Neural progenitor cell (in vitro differentiated cells): ENCODE data around the gene SCN2B.

Source experiments
- EZH2 ChIP-seq: fragments of 200-600 bp; sonication (generic); IDR thresholded peaks from 2 replicates; pipeline ENCODE4 v1.6.1; 2017; ENCODE audit warnings: antibody characterized with exemption, mild to moderate bottlenecking, moderate library complexity
- TF ChIP-seq, protein P1 (sequence below): fragments of 200-600 bp; sonication (generic); IDR thresholded peaks from 2 replicates; pipeline ENCODE4 v1.5.1; 2017; ENCODE audit warnings: antibody characterized with exemption, mild to moderate bottlenecking

DNA sequence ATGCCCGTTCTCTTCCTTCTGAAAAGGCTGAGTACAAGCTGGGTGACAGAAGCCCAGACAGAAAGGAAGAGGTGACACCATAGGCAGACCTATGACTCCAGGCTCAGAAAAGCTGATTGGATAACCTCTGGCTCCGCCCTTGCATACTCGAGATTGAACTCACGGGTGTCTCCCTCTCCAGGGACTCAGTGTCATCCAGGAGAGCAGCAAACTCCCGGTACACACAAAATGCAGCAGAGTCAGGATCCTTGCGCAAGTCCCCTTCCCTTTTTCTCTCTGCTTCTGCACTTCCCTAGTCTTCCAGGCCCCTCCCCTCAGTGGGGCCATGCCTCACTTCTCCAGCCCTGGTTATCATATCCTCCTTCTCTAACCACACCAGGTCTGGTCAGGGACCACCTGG is 33.6 kb downstream of the SCN2B start:
- TF ChIP-seq EZH2 = no peak
- TF ChIP-seq, protein P1, sequence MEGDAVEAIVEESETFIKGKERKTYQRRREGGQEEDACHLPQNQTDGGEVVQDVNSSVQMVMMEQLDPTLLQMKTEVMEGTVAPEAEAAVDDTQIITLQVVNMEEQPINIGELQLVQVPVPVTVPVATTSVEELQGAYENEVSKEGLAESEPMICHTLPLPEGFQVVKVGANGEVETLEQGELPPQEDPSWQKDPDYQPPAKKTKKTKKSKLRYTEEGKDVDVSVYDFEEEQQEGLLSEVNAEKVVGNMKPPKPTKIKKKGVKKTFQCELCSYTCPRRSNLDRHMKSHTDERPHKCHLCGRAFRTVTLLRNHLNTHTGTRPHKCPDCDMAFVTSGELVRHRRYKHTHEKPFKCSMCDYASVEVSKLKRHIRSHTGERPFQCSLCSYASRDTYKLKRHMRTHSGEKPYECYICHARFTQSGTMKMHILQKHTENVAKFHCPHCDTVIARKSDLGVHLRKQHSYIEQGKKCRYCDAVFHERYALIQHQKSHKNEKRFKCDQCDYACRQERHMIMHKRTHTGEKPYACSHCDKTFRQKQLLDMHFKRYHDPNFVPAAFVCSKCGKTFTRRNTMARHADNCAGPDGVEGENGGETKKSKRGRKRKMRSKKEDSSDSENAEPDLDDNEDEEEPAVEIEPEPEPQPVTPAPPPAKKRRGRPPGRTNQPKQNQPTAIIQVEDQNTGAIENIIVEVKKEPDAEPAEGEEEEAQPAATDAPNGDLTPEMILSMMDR = no peak
